Stimulated activated CD4-positive, alpha-beta T cell treated with anti-CD3 and anti-CD28 coated beads, Interleukin-12 subunit alpha, Interleukin-12 subunit beta, amount 100 ng/mL, for 4 hours (primary cell): Measurements from ENCODE around the gene USP2.

Experiments used
- DNase-seq: peaks from one replicate; pipeline ENCODE4 v3.0.0-alpha.2; 2020

USP2 gene

DNA sequence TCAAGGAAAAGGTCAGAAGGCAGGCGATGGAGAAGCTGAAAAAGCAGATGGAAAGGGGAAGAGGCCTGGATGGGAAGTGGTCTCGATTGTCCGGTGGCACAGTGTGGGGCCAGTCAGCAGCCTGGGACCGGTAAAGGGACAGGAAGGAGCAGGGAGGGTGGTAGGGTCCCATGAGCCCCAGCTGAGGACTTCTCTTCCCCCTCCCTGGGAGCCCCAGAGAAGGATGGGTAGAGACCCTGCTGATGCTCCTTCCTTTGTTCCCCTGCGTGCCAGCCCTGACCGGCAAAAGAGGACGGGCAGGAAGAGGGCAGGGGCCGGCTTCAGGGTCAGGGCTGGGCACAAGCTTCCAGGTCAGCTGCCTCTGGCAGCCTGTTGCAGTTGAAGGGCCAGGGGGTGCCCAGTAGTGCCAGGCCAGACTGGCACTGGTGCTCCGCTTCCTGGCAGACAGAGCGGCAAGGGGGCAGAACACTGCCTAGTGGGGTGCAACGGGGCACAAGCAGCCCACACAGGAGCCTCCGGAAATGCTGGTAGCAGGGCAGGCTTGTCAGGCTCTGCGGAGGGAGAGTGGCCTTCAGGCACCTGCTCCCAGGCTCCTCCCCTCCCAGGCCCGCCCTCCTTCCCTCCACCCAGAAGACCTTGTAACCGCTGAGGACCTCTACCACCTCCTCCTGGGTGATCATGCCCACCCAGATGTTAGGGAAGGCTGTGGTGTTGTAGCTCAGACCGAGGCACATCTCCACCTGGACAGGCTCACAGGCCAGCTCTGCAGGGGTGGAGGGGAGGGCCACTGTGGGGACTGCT, 40.1 kb downstream of the USP2 start:
- no peak for DNase-seq

DNA sequence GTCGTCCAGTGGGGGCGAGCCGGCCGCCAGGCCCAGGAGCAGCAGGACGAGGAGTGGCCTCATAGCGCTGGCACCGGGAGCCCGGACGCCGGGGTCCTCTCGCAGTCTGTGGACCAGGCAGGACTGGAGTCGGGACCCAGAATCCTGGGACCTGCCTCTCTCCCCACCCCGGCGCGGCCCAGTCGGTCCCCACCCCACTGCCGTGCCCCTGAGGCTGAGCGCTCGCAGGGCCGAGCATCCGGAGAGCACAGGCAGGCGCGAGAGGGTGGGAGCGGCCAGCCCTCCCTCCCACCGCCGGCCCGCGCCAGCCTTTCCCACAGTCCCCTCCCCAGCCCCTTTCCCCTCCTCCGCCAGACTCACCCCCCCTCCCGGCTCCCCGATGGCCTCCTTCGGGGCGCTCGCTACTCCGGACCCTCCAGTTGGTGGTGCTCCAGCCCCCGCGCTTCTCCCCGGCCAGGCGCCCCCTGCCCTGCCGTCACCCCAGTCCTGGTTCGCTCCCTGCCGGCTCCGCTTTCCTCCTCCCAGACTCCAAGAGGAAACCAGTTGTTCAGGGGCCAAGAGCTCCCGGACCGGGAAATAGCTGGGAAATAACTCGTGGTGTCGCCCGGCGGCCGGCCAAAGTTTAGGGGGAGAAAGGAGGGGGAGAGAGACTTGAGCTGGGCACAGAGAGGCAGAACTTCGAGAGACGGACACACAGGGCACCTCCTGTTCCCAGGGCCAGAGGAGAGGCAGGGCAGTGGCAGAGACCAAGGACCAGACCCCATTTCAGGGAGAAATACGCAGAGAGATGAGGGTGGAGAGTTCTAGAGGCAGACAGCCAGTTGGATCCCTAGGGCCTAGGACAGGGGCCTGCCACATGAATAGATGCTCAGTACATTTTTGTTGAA, 40.9 kb downstream of the USP2 start, which contains the start of gene C1QTNF5:
Gene C1QTNF5, minus strand, starts transcription at position 549 of the 887 bp plus-strand sequence. Its CDS starts 486 bp downstream, at position 63.
- DNase-seq = no peak

DNA sequence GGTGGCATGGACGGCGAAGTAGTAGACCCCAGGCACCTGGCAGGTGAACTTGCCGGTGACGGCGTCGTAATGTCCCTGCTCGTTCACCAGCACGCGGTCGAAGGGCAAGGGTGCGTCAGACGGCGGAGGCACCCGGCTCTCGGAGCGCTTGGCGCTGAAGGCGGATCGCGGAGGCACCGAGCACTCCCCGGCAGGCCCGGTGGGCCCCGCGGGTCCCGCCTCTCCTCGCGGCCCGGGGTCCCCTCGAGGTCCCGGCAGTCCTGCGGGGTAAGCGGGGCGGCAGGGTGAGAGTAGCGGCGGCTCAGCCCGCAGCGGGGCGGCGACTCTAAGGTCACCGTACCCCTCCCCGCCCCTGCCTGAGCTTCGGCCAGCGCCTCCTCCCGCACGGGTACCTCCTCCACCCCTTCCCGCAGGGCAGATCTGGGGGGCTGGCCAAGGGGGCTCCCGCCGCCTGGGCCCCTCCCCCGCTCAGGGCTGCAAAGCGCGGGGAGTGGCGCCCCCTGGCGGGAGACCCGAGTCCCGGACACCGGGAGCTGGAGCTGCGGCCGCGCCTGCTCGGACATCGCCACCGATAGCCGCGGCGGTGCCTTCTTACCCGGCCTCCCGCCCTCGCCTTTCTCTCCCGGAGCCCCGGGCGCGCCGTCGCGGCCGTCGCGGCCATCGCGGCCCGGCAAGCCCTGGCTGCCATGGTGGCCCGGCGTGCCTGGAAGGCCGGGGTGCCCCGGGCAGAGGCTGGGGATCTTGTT, 41.7 kb downstream of the USP2 start:
- peak; percentile 36 for DNase-seq

DNA sequence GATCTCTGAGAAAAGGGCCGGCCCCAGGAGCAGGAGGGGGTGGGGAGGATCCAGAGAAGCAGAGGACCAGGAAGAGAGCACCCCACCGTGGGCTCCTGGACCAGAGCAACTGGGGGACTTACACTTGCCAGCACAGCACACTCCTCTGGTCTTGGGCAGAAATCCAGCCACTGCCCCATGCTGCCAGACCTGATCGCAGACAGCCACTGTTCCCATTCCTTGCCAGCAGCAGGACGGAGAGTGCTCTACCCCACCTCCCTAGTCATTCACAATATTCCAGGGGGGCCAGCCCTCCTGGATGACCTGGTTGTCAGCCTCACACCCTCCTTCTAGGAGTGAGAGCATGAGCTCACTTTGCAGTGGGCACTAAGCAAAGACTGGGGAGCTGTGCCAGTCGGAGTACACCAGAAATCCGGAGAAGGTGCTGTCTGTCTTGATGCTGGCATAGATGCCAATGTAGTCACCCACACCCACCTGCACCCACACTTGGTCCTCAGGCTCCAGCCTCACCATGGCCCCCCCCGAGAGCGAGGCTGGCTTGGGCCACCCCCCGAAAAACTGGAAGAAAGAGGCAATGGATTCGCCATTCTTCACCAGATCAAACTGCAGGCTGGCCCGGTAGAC, 42.4 kb downstream of the USP2 start:
- no peak for DNase-seq

DNA sequence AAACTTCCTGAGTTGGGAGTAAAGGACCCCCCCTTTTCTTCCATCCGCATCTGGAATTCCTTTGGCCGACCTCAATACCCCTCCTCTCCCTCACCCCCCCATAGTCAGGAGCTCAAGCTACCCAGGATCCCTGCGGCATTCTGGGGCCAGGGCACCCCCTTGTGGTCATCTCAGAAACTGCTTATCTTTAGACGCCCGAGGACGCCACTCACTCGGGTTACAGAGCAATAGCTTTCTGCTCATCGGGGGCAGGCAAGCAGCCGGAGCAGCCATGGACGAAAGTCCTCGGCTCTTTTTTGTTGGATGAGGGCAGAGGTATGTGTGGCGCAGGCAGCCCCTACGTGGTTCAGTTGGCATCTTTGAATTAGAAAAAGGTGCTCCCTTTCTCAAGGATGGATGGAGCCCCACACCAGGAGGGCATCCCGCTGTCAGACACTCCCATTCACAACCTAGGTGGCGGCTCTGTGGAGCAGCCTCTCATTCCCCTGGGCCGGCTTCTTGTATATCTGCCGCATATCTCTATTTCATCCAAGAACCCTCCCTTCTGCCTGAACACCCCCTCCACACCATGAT, 43.1 kb downstream of the USP2 start:
- DNase-seq = peak; percentile 62

DNA sequence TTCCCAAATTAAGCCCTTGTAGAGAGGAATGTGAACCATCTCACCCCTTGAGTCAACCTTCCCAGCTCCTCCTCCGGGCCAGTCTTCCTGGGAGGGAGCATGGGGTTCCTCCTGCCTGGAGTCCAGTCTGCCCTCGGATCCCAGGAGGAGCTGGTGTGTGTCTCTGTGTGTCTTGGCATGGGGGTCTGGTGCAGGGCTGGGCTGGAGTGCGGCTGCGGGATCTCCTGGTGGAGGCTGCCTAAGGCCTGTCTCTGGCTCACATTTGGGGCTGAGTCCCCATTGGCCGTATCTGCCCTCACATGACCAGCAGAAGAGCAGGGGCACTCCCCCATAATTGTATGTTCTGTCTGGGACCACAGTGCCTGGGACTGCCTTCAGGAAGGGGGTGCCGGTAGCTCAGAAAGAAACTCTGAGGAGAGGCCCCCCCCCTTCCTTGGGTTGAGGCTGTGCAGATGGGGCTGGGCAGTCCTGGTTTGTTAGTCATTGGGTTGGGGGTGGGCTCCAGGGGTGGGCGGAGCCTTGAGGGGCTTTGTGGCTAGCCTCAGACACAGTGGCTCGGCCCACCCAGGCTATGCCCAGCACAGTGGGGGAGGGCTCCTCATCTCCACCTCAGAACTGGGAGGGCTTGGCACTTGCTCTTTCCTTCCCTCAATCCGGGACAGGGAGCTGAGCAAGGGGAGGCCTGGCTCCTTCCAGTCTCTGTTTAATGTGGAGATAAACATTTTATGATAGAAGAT, 43.7 kb downstream of the USP2 start:
- no peak for DNase-seq

DNA sequence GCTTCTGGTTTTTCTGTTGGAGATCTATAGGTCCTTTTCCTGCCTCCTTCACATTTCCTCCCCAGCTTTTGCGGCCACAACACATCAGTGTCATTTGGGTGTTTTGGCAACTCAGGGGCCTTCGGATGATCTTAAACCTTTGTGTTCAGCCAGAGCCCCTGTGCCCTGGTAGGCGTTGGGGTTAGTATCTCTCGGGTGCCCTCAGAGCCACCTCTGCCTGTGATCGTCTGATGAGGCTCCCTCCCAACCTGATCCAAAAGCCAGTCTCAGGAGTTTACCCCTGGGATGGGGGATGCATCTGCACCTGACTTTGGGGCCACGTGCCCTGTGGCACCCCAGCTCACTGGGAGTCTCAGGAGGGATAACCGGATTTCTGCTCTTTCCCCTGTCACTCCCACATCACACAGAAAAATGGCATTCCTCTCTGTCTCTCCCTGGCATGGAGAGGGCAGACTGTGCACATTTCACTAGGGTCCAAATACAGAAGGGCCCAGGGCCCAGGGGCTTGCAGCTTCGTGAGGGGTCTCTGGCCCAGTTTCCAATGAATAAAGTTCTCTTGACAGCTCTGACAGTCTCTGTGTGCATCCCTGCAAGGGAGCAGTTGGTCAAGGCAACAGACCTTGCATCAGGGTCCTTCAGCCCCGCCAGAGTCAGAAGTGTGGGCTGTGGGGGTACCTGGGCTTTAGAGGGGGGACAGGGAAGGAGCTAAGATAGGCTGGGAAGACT, 44.6 kb downstream of the USP2 start:
- DNase-seq = no peak

DNA sequence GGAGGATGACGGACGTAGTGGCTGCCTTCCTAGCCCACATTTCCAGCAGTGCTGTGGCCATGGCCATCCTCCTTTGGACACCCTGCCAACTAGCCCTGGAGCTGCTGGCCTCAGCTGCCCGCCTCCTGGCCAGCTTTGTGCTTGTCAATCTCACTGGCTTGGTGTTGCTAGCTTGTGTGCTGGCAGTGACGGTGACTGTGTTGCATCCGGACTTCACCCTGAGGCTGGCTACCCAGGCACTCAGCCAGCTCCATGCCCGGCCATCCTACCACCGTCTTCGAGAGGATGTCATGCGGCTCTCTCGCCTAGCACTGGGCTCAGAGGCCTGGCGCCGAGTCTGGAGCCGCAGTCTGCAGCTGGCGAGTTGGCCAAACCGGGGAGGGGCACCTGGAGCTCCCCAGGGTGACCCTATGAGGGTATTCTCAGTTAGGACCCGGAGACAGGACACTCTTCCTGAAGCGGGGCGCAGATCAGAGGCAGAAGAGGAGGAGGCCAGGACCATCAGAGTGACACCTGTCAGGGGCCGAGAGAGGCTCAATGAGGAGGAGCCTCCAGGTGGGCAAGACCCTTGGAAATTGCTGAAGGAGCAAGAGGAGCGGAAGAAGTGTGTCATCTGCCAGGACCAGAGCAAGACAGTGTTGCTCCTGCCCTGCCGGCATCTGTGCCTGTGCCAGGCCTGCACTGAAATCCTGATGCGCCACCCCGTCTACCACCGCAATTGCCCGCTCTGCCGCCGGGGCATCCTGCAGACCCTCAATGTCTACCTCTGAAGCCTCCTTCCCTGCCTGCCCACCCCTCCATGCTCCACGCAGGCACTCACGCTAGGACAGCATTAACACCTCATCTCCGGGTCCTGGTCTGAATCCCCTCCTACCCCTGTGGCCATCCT, 45.6 kb downstream of the USP2 start:
- DNase-seq = no peak

DNA sequence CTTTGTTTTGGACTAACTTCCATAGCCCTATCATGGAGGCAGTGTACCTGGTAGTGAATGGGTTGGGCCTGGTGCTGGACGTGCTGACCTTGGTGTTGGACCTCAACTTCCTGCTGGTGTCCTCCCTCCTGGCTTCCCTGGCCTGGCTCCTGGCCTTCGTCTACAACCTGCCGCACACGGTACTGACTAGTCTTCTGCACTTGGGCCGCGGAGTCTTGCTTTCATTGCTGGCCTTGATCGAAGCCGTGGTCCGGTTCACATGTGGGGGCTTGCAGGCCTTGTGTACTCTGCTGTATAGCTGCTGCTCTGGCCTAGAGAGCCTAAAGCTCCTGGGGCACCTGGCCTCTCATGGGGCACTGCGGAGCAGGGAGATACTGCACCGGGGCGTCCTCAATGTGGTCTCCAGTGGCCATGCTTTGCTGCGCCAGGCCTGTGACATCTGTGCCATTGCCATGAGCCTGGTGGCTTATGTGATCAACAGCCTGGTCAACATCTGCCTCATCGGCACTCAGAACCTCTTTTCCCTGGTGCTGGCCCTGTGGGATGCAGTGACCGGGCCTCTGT, 46.3 kb downstream of the USP2 start:
- no peak for DNase-seq

DNA sequence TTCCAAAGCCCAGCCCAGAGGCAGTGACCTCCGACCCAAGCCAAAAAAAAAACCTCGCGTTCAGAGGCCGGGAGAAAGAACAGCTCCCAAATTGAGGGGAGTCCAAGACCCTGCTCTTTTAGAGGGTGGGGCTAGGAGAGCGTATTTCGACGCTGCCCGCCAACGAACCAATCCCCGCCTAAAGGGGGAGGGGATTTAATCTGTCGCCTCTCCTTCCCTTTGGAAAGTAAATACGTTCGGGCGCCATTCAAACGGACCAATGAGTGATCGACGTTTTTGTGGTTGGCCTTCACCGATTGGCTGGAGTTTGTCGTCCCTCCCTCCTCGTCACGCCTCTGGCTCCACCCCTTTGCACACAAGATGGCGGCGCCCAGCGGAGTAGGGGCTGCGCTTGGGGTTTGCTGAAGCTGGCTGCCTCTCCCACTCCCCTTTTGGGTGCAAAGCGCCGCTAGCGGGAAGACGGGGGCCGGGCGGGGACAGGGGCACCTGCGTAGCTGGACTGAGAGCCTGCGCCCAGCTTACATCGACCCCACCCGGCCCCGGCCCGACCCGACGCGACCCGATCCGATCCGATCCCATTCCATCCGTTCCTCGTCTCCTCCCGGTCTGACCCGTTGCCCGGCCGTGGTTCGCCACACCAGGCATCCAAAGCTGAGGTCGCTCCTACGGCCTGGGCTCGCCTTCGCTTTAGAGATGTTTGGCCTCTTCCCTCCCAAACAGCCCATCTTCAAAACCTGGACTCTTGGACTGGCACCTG, 47.1 kb downstream of the USP2 start, which contains the start of gene RNF26:
Gene RNF26, plus strand, starts transcription at position 354 of the 757 bp plus-strand sequence. CDS start 596 bp downstream, outside the sequence.
- DNase-seq = peak; percentile 87

DNA sequence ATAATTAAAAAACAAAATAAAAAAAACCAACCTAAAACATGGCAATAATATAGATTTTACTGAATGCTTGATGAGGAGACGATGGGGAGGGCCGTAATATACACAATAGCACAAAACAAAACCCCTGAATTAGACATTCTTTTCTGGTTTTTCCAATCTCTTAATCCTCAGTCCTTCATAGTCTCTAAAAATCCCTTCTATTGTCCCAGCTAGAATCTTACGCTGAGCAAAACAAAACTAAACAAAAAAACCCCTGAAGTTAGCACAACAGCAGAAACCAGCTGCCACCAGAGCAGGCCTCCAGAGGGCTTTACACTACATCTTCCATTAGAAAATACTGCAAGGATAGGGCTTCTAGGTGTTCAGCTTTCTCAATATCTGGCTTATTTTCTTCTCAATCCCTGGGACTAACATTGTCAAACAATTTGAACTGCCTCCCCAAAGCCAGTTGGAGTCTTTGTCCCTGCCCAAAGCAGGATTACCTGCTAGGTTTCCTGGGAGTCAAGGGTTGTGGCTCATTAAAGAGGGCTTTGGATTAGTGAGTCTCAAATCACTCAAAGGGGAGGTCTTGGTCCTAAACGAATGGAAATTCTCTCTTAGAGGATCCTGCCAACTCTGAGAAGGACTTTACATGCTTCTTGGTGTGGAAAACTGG, 49.3 kb downstream of the USP2 start:
- DNase-seq = no peak

DNA sequence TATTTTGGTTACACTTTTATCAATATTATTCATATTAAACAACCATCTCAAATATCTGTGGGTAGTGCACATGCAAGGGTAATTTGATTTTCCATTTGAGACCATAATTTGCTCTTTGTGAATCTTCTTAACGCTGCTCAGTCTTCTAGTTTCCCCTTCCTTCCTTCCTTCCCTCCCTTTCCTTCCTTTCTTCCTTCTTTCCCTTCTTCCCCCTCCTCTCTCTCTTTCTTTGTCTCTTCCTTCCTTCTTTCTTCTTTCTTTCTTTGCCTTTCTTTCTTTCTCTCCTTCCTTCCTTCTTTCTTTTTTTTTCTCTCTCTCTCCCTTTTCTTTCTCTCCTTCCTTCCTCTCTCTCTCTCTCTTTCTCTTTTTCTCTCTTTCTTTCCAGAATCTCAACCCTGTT, 51.3 kb downstream of the USP2 start:
- no peak for DNase-seq

DNA sequence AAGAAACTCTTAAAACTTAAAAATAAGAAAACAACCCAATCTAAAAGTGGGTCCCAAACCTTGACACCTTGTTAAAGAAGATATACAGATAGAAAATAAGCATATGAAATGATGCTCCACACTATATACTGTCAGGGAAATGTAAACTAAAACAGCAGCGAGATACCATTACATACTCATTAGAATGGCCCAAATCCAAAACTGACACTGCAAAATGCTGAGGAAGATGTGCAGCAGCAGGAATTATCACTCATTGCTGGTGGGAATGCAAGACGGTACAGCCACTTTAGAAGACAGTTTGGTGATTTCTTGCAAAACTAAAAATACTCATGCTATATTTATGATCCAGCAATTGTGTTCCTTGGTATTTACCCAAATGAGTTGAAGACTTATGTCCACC, 52.2 kb downstream of the USP2 start:
- no peak for DNase-seq

DNA sequence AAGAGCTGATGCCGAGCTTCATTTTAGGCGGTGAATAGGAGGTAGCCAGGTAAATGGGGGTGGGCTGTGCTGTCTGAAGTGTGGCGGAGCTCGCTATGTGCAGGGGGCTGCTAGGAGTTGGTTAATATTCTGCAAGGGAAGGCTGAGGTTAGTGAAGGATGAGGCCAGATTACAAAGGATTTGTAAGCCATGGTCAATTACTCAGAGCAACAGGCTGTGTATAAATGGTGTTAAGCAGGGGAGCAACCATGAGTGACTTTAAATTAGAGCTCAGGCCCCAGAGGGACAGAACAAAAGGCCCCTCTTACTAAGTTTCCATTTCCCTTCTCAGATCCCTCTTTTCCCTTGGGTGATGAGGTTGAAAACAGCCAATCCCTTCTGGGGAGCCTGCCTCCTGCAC, 57.3 kb downstream of the USP2 start:
- no peak for DNase-seq

DNA sequence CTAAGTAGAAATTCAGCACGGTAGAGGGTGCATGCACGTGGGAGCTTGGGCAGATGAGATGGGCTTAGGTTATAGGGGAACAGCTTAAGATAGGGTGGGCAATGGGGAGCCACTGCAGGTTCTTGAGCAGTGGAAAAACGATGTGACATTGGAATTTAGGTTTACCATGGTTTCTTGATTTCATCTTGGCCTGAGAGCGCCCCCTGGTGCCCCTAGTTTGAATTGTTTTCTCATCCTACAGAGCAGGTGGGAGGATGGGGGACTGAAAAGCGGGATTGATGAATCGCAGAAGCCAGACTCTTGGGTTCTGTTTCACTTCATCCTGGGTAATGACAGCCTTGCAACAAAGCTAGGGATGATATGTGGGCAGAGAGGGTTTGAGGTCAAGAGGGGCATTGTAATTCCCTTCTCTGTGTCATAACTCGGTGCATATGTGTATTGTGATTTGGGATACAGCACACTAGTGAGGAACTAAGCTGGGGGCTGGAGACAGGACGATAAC, 57.9 kb downstream of the USP2 start:
- DNase-seq = peak; percentile 76

DNA sequence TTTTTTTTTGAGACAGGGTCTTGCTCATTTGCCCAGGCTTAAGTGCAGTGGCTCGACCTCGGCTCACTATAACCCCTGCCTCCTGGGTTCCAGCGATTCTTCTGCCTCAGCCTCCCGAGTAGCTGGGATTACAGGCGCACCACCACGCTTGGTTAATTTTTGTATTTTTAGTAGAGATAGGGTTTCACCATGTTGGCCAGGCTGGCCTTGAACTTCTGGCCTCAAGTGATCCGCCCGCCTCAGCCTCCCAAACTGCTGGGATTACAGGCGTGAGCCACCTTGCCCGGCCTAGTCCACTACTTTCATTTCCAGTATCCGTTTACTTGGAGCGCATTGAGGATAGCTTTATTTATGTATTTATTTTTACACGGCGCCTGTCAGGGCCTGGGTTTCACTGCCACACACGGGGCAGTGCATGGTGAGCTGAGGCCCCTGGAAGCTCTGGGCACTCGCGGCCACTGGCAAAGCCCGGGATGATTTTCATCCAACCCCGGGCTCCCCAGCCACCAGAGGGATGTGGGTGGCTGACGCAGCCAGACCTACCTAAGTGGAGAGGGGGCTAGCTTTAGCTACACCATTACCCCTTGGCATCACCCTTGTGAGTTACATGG, 58.5 kb downstream of the USP2 start:
- no peak for DNase-seq

DNA sequence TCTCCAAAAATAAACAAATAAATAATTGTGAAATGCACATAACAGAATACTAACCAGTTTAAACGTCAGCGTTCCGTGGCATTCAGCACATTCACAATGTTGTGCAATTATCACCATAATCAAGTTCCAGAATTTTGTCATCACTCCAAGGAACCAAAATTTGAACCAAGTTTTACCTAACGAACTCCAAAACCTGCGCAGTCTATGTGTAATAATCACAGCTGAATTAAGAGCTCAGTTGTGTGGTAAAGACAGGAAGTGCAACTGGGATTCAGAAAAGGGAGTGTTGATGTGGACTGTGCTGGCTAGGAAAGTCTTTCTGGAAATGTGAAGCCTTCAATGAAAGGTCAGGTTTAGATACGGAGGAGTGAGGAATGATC, 59.1 kb downstream of the USP2 start:
- no peak for DNase-seq
